ENCODE measurements around the gene LMBRD2. TPM values are rescaled to one million over a fixed set of nuclear protein-coding genes. Genes with fewer than 3 reads are reported as not detected.
A peak's percentile ranks its signal among the peaks of the same experiment; 100 is the strongest.

Gene LMBRD2
- total and polyA plus RNA-seq, 2 experiments from 2014 or later: 4.4 to 6.2 TPM

- ATAC-seq (no peak), DNase-seq (ENCODE audit: low spot score) (no peak)
- peaks cover 15% of the 10 kb centered on the region; the same call in 2 of the 3 replicates for H3K4me1 Mint-ChIP-seq
- H3K27me3 Mint-ChIP-seq (ENCODE audit: insufficient read depth, low read depth, poor library complexity): no peaks in the 10 kb centered on the region
- Histone ChIP-seq H3K9me2 (ENCODE audit: insufficient read depth) (no peaks in the 10 kb centered on the region), H3K36me3 (ENCODE audit: insufficient read depth) (peaks cover 13% of the 10 kb centered on the region; the same call in 1 of the 2 replicates), H2AFZ (no peak overlapping the region), H3K4me2 (peak overlapping the region; percentile 88), H4K20me1 (replicated peaks; ENCODE audit: insufficient read depth) (no peaks in the 10 kb centered on the region; the same call in 1 of the 2 replicates), H3K4me3 (peak overlapping the region; percentile 84), H3F3A (replicated peaks; ENCODE audit: low read depth) (no peaks in the 10 kb centered on the region), H3K79me2 (replicated peaks; ENCODE audit: insufficient read depth) (peaks cover 46% of the 10 kb centered on the region), H3K27me3 (ENCODE audit: insufficient read depth) (no peaks in the 10 kb centered on the region), H3K27ac (ENCODE audit: low read depth) (no peak overlapping the region), H3K4me1 (ENCODE audit: insufficient read depth) (no peaks in the 10 kb centered on the region; the same call in 1 of the 2 replicates)
- H3K4me3 Mint-ChIP-seq: peak overlapping the region; percentile 98
- H3K36me3 Mint-ChIP-seq (ENCODE audit: low read depth): peaks cover 53% of the 10 kb centered on the region
- no peaks in the 10 kb centered on the region for H3K9me3 Mint-ChIP-seq
- TF ChIP-seq CREB1 (CRISPR knock-in tag; IDR thresholded peaks at IDR 0.05; ENCODE audit: low read depth) (no peak), STAT1 (IDR thresholded peaks at IDR 0.05; ENCODE audit: unreplicated experiment) (no peak), EZH2phosphoT487 (IDR thresholded peaks at IDR 0.05; ENCODE audit: unreplicated experiment) (no peak), REST (IDR thresholded peaks at IDR 0.05; ENCODE audit: unreplicated experiment) (no peak), ZNF331 (CRISPR knock-in tag; IDR thresholded peaks at IDR 0.05; ENCODE audit: low read depth) (no peak), ETS1 (IDR thresholded peaks at IDR 0.05) (no peak), EZH2 (IDR thresholded peaks at IDR 0.05; ENCODE audit: low read depth, unreplicated experiment) (no peak)
- no peak overlapping the region for H3K27ac Mint-ChIP-seq
Measured at GRCh38 chr5:36153298-36153677, 1.6 kb upstream of the LMBRD2 start.

- peaks cover 15% of the 10 kb centered on the region; the same call in 2 of the 3 replicates for H3K4me1 Mint-ChIP-seq
- no peaks in the 10 kb centered on the region for H3K27me3 ChIP-seq (ENCODE audit: insufficient read depth)
- H3K9me2 ChIP-seq (ENCODE audit: insufficient read depth): no peaks in the 10 kb centered on the region
- no peaks in the 10 kb centered on the region; the same call in 1 of the 2 replicates for H3K4me1 ChIP-seq (ENCODE audit: insufficient read depth)
- H3K27me3 Mint-ChIP-seq (ENCODE audit: insufficient read depth, low read depth, poor library complexity): no peaks in the 10 kb centered on the region
- H3K4me3 ChIP-seq: peak overlapping the region; percentile 84
- peaks cover 51% of the 10 kb centered on the region for H3K36me3 Mint-ChIP-seq (ENCODE audit: low read depth)
- H3K27ac ChIP-seq (ENCODE audit: low read depth): peak overlapping the region; percentile 74; the same call in 1 of the 2 replicates
- DNase-seq (ENCODE audit: low spot score): peak; percentile 21
- H3K79me2 ChIP-seq (replicated peaks; ENCODE audit: insufficient read depth): peaks cover 41% of the 10 kb centered on the region
- ATAC-seq: peak; percentile 4
- H2AFZ ChIP-seq: peak overlapping the region; percentile 98
- H3K9me3 Mint-ChIP-seq: no peaks in the 10 kb centered on the region
- peak overlapping the region; percentile 98 for H3K4me3 Mint-ChIP-seq
- peak overlapping the region; percentile 92 for H3K27ac Mint-ChIP-seq
- H3K36me3 ChIP-seq (ENCODE audit: insufficient read depth): peaks cover 6% of the 10 kb centered on the region; the same call in 1 of the 2 replicates
- no peaks in the 10 kb centered on the region for H3F3A ChIP-seq (replicated peaks; ENCODE audit: low read depth)
- peak overlapping the region; percentile 88 for H3K4me2 ChIP-seq
- no peaks in the 10 kb centered on the region; the same call in 1 of the 2 replicates for H4K20me1 ChIP-seq (replicated peaks; ENCODE audit: insufficient read depth)
- TF ChIP-seq ETS1 (IDR thresholded peaks at IDR 0.05): no peak
- no peak for TF ChIP-seq POLR2AphosphoS5 (IDR thresholded peaks at IDR 0.05; ENCODE audit: low read depth)
- TF ChIP-seq EZH2 (IDR thresholded peaks at IDR 0.05; ENCODE audit: low read depth, unreplicated experiment): no peak
- no peak for TF ChIP-seq CTCF (conservative IDR thresholded peaks at IDR 0.05; ENCODE audit: low read depth in 2 of 2)
- no peak for TF ChIP-seq ZNF114 (CRISPR knock-in tag; IDR thresholded peaks at IDR 0.05)
- no peak for TF ChIP-seq NANOG (IDR thresholded peaks at IDR 0.05; ENCODE audit: borderline replicate concordance)
- TF ChIP-seq STAT1 (IDR thresholded peaks at IDR 0.05; ENCODE audit: unreplicated experiment): no peak
Measured at GRCh38 chr5:36152324-36153297, 924 bp upstream of the LMBRD2 start.
